Neural crest cell (in vitro differentiated cells): ENCODE measurements around the gene ERMP1. TPM values are rescaled to one million over a fixed set of nuclear protein-coding genes. Genes with fewer than 3 reads are reported as not detected.

ENCODE experiments used
- DNase-seq: peaks from one replicate; pipeline ENCODE4 v3.0.0; 2021; ENCODE audit warnings: low read depth, mixed read lengths, low spot score
- H3K27ac Mint-ChIP-seq: one replicate; pipeline ENCODE4 v1.8.0; 2021; ENCODE audit warnings: mild to moderate bottlenecking, mixed read lengths; ENCODE audit not compliant: unreplicated experiment
- H3K27me3 Mint-ChIP-seq: 2 replicates; pipeline ENCODE4 v1.8.0; 2021; ENCODE audit warnings: low read depth, mild to moderate bottlenecking, mixed read lengths
- H3K36me3 Mint-ChIP-seq: 2 replicates; pipeline ENCODE4 v1.8.0; 2021; ENCODE audit warnings: low read depth, mild to moderate bottlenecking, mixed read lengths
- H3K4me1 Mint-ChIP-seq: 2 replicates; pipeline ENCODE4 v1.8.0; 2021; ENCODE audit warnings: mixed read lengths
- H3K4me3 Mint-ChIP-seq: one replicate; pipeline ENCODE4 v1.8.0; 2021; ENCODE audit warnings: mild to moderate bottlenecking, mixed read lengths
- H3K9me3 Mint-ChIP-seq: 2 replicates; pipeline ENCODE4 v1.8.0; 2021; ENCODE audit warnings: mixed read lengths
- CTCF ChIP-seq: fragments of 200-600 bp; sonication (generic); conservative IDR thresholded peaks from 2 replicates; pipeline ENCODE4 v1.5.0; 2021; ENCODE audit warnings: antibody characterized with exemption, mild to moderate bottlenecking
- total RNA-seq: library from RNA; stranded (reverse); gene quantifications from 2 replicates; pipeline ENCODE4 v1.2.1, GENCODE V29; 2021

The ERMP1 gene
- total RNA-seq, 1 donor from 2014 or later = 5.9 TPM

- Mint-ChIP-seq H3K9me3 (no peaks in the 10 kb centered on the region), H3K27me3 (no peaks in the 10 kb centered on the region), H3K36me3 (peaks cover 14% of the 10 kb centered on the region), H3K4me3 (no peak overlapping the region), H3K4me1 (no peaks in the 10 kb centered on the region), H3K27ac (no peak overlapping the region)
- no peak for DNase-seq
- no peak for TF ChIP-seq CTCF
These were observed 76.3 kb downstream of the ERMP1 start for GRCh38 chr9:5756633-5757032.

- H3K27me3 Mint-ChIP-seq = no peaks in the 10 kb centered on the region
- H3K4me1 Mint-ChIP-seq = no peaks in the 10 kb centered on the region
- no peaks in the 10 kb centered on the region for H3K9me3 Mint-ChIP-seq
- no peak overlapping the region for H3K4me3 Mint-ChIP-seq
- TF ChIP-seq CTCF = no peak
- peaks cover 21% of the 10 kb centered on the region for H3K36me3 Mint-ChIP-seq
- no peak for DNase-seq
- no peak overlapping the region for H3K27ac Mint-ChIP-seq
These were observed 82.3 kb downstream of the ERMP1 start for GRCh38 chr9:5750569-5750968.

- H3K4me1 Mint-ChIP-seq = no peaks in the 10 kb centered on the region
These were observed 83.6 kb downstream of the ERMP1 start for GRCh38 chr9:5749306-5749705.

GRCh38 chr9:5748438-5748837, 84.5 kb downstream of the ERMP1 start:
- DNase-seq = no peak
- no peak for TF ChIP-seq CTCF
- no peak overlapping the region for H3K4me3 Mint-ChIP-seq
- no peaks in the 10 kb centered on the region for H3K9me3 Mint-ChIP-seq
- H3K36me3 Mint-ChIP-seq = peaks cover 25% of the 10 kb centered on the region
- no peak overlapping the region for H3K27ac Mint-ChIP-seq
- no peaks in the 10 kb centered on the region for H3K4me1 Mint-ChIP-seq
- no peaks in the 10 kb centered on the region for H3K27me3 Mint-ChIP-seq

More at GRCh38 chr9:5749306-5749705, 83.6 kb downstream of the ERMP1 start:
- H3K36me3 Mint-ChIP-seq = peaks cover 25% of the 10 kb centered on the region
- H3K27me3 Mint-ChIP-seq = no peaks in the 10 kb centered on the region
- no peak for TF ChIP-seq CTCF
- H3K4me3 Mint-ChIP-seq = no peak overlapping the region
- DNase-seq = no peak
- H3K27ac Mint-ChIP-seq = no peak overlapping the region
- no peaks in the 10 kb centered on the region for H3K9me3 Mint-ChIP-seq

GRCh38 chr9:5743109-5743508, 89.8 kb downstream of the ERMP1 start:
- DNase-seq = no peak
- Mint-ChIP-seq H3K27me3 (no peaks in the 10 kb centered on the region), H3K9me3 (peaks cover 15% of the 10 kb centered on the region), H3K27ac (no peak overlapping the region), H3K4me3 (no peak overlapping the region), H3K36me3 (peaks cover 45% of the 10 kb centered on the region), H3K4me1 (peaks cover 16% of the 10 kb centered on the region)
- no peak for TF ChIP-seq CTCF
